Activated CD4-positive, alpha-beta T cell treated with anti-CD3 and anti-CD28 coated beads, Interleukin-2, amount 50 U/mL, for 16 hours (primary cell): ENCODE measurements around the gene LIMA1.
"Not testable (repeated sequence)": the region's sequence is repeated elsewhere in the genome, so short reads cannot be mapped to it uniquely, and the experiment has no call there.

Source experiments
- DNase-seq: peaks from one replicate; pipeline ENCODE4 v3.0.0-alpha.2; 2020

LIMA1 gene

GRCh38 chr12:50283229-50283923 is at the start of gene LIMA1:
Gene LIMA1, minus strand, starts transcription at chr12:50283520. Its CDS starts 34,769 bp downstream, at chr12:50248751.
- peak; percentile 91 for DNase-seq

DNA sequence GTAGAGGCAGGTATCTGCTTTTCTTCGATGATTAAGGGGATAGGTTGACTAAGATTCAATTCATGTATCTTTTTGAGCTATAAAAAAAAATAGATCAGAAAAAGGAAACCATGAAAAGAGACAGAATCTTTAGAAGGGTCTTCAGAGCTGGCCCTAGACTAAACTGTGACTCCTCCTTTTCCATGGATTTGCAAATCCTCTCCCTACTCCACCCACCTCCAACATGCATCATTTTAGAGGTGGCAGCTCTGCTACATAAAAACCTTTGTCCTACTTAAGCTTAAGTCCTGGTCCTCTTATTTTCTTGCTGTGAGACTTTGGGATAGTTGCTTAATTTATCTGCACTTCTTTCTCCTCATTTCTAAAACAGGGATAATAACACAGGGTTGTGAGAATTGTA is 48.4 kb upstream of the LIMA1 start:
- DNase-seq: no peak

DNA sequence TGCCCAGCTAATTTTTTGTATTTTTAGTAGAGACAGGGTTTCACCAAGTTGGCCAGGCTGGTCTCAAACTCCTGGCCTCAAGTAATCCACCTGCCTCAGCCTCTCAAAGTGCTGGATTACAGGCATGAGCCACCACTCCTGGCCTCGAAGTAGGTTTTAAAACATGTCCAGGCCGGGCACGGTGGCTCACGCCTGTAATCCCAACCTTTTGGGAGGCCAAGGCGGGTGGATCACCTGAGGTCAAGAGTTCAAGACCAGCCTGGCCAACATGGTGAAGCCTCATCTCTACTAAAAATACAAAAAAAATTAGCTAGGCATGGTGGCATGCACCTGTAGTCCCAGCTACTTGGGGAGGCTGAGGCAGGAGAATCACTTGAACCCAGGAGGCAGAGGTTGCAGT is 45.3 kb upstream of the LIMA1 start:
- DNase-seq: not testable (repeated sequence)

DNA sequence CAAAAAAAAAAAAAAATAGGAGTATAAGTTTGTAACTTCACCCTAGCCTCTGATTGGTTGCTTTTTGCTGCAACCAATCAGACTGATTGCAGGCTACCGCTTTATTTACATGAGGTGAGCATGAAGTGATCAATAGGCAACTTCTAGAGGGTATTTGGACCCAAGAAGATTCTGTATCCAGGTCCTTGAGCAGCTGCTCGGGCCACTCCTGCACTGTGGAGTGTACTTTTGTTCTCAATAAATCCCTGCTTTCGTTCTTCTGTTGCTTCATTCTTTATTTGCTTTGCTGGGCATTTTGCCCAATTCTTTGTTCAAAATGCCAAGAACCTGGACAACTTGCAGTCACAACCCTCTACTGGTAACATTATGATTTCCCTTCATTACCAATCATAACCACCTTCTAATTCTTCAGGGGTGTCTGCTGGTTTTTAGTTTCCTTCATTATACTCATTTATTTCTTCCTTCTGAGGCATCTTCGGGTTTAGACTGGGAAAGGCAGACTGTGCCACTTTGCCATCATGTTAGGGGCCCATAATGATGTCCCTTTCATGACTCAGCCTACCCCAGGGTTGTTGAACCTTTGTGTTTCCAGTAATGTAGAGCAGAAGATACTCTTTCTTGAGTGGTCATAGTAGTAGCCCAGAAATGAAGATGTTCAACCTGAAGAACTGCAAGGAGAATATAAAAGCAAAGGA is 43.4 kb upstream of the LIMA1 start:
- DNase-seq: no peak

- no peak for DNase-seq
These were observed 42.6 kb upstream of the LIMA1 start for GRCh38 chr12:50325890-50326391.

- not testable (repeated sequence) for DNase-seq
These were observed 41.5 kb upstream of the LIMA1 start for GRCh38 chr12:50324770-50325169.

- not testable (repeated sequence) for DNase-seq
These were observed 40.8 kb upstream of the LIMA1 start for GRCh38 chr12:50324077-50324476.

DNA sequence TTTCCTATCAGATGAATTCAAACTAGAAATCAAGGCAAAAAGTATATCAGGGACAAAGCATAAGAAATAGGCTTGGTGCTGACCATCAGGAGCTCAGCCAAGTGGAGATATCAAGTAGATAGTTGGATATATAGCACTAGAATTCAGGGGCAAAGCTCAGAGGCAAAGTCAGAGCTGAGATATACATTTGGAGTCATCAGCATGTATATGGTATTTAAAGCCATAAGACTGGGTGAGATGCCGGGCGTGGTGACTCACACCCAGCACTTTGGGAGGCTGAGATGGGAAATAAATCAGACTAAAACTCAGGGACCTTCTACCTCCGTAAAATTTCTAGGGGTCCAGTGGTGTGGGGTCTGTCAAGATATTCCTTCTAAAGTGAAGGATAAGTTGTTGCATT is 38.9 kb upstream of the LIMA1 start:
- no peak for DNase-seq

- DNase-seq: no peak
These were observed 33.9 kb upstream of the LIMA1 start for GRCh38 chr12:50317203-50317602.

GRCh38 chr12:50315803-50316202 is 32.5 kb upstream of the LIMA1 start:
- DNase-seq: no peak

DNA sequence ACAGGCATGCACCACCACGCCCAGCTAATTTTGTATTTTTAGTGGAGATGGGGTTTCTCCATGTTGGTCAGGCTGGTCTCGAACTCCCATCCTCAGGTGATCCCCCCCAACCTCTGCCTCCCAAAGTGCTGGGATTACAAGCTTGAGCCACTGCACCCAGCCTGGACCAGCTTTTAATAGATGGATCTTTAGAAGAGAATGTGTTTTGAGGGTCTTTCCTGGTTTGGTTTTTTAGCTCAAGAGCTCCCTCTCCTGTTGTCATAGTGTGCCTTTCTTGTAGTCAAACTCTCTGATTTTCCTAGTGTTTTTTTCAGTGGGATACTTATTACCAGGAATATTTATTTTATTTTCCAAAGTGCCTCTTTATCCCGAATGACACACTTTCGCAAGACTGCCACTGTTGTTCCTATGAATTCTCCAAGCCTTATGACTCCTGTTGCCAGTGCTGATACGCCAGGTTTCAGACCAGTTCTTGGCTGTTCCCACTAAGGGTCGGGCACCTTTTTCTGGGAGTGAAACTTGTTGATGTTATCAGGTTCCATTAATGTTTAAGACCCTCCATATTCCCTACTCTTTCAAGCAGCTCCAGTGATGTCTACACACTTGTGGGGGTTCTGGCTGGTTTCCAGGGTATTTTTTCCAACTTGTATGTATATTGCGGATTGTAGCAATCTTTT is 31.5 kb upstream of the LIMA1 start:
- peak; percentile 22 for DNase-seq

- DNase-seq: not testable (repeated sequence)
These were observed 30.7 kb upstream of the LIMA1 start for GRCh38 chr12:50313971-50314370.

DNA sequence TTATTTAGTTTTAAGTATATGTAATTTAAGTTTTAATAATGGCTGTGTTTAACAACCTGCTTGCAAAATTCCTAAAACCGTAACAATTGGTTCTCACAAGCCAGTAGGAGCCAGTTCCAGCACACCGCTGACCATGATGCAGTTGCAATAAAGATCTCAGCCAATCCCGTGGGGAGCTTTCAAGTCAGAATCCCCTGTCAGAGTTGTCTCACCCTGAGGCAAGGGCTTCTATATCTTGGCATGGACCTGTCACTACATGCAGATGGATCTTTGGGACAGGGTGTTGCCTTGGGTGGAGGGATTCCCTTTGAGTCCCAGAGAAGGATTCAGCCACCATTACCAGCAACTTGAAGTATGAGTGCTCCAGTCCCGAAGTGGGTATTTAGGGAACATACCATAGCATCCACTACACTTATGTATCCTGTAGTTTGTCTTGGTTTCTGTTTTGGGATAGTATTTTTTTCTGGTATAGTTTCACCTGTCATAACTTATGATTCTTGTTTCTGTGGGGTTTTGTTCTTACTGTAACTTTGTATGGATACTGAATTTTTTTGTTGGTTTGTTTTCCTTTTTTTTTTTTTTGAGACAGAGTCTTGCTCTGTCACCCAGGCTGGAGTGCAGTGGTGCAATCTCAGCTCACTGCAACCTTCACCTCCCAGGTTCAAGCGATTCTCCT is 30.1 kb upstream of the LIMA1 start:
- DNase-seq: no peak

GRCh38 chr12:50311858-50312609 is 28.7 kb upstream of the LIMA1 start:
- not testable (repeated sequence) for DNase-seq

DNA sequence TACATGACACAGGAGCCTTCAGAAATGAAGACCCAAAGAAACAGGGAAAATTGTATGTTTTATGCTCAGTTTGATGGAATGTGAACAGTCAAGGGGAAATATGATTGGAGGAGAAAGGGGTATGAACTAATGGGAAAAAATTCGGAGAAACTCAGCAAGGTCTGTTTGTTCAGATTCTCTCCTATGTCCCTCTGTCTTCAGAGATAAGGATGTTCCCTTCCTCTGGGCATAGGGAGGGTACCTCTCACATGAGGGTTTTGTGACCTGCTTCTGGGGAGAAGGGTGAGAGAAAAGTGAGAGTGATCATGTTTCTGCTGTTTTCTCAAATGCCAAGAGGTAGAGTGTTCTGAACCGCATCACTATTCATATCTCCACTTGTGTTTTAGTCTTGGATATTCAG is 26.6 kb upstream of the LIMA1 start:
- no peak for DNase-seq

GRCh38 chr12:50302686-50303085 is 19.4 kb upstream of the LIMA1 start:
- DNase-seq: no peak

DNA sequence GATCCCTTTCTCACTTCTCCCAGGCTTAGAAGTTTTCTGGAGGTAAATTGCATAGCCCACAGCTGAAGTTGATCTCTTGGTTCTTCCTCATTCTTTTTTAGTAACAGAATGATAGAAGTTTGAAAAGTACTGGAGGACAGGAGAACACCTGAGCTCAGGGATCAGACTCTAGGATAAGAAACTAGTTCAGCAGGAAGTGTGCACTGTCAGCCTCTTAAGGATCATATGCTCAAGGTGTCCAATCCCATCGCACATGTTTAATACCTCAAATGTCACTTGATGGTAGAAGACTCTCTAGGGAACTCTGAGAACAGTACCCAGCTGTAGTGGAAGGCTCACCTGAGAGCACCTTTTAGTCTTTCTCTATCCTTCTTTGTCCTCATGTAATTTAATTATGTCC is 14.7 kb upstream of the LIMA1 start:
- DNase-seq: no peak

GRCh38 chr12:50297027-50297426 is 13.7 kb upstream of the LIMA1 start:
- no peak for DNase-seq

- DNase-seq: no peak
These were observed 13.2 kb upstream of the LIMA1 start for GRCh38 chr12:50296554-50296953.

GRCh38 chr12:50291377-50291776 is 8.1 kb upstream of the LIMA1 start:
- no peak for DNase-seq

DNA sequence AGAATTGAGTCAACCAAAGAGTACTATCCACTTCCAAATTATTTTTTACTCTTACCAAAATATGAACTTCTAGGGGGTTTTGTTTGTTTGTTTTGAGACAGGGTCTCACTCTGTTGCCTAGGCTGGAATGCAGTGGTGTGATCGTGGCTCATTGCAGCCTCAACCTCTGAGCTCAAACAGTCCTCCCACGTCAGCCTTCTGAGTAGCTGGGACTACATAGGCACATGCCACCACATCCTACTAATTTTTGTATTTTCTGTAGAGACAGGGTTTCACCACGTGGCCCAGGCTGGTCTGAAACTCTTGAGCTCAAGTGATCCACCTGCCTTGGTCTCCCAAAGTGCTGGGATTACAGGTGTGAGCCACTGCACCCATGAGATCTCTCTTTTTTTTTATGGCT is 7.4 kb upstream of the LIMA1 start:
- DNase-seq: not testable (repeated sequence)

- DNase-seq: no peak
These were observed 4.0 kb upstream of the LIMA1 start for GRCh38 chr12:50287271-50287670.
